Neural cell (in vitro differentiated cells): ENCODE data around the gene ACSL6. TPM values are rescaled to one million over a fixed set of nuclear protein-coding genes. Genes with fewer than 3 reads are reported as not detected.

Experiments used
- H2AFZ ChIP-seq: fragments of 200-600, 300-800 bp; sonication (generic), shearing (Covaris generic); 2 replicates; pipeline ENCODE4 v1.6.0; 2014; ENCODE audit warnings: low read depth, mild to moderate bottlenecking, antibody characterized with exemption, low read length, moderate library complexity
- H3F3A ChIP-seq: fragments of 200-600 bp; shearing (Covaris generic); 2 replicates; pipeline ENCODE4 v1.6.1; 2016; ENCODE audit warnings: mild to moderate bottlenecking, moderate library complexity, mixed read lengths, antibody characterized with exemption, low read length; ENCODE audit not compliant: insufficient read depth, poor library complexity, severe bottlenecking
- H3K27ac ChIP-seq: fragments of 200-600, 300-800 bp; sonication (generic), shearing (Covaris generic); 2 replicates; pipeline ENCODE4 v1.5.1; 2014; ENCODE audit warnings: mild to moderate bottlenecking, low read length, moderate library complexity
- H3K27me3 ChIP-seq: fragments of 300-800, 200-600 bp; sonication (generic), shearing (Covaris generic); 2 replicates; pipeline ENCODE4 v1.6.0; 2014; ENCODE audit warnings: mild to moderate bottlenecking, low read depth, low read length, moderate library complexity; ENCODE audit not compliant: insufficient read depth
- H3K36me3 ChIP-seq: fragments of 300-800, 200-600 bp; sonication (generic), shearing (Covaris generic); 2 replicates; pipeline ENCODE4 v1.5.1; 2014; ENCODE audit warnings: mild to moderate bottlenecking, antibody characterized with exemption, low read length, moderate library complexity; ENCODE audit not compliant: insufficient read depth
- H3K4me2 ChIP-seq: fragments of 300-800, 200-600 bp; sonication (generic), shearing (Covaris generic); 2 replicates; pipeline ENCODE4 v1.6.0; 2014; ENCODE audit warnings: mild to moderate bottlenecking, low read length
- H3K4me3 ChIP-seq: fragments of 300-800, 200-600 bp; sonication (generic), shearing (Covaris generic); 2 replicates; pipeline ENCODE4 v1.5.1; 2014; ENCODE audit warnings: mild to moderate bottlenecking, low read length, moderate library complexity
- H3K79me2 ChIP-seq: fragments of 200-600 bp; shearing (Covaris generic); replicated peaks from 2 replicates; pipeline ENCODE4 v1.6.0; 2014; ENCODE audit warnings: mild to moderate bottlenecking, low read length, moderate library complexity; ENCODE audit not compliant: insufficient read depth
- H3K9ac ChIP-seq: fragments of 300-800, 200-600 bp; sonication (generic), shearing (Covaris generic); 2 replicates; pipeline ENCODE4 v1.6.1; 2016; ENCODE audit warnings: mild to moderate bottlenecking, low read length, mixed read lengths
- H3K9me2 ChIP-seq: fragments of 200-600 bp; shearing (Covaris generic); 2 replicates; pipeline ENCODE4 v1.6.1; 2016; ENCODE audit warnings: mild to moderate bottlenecking, low read length, mixed read lengths; ENCODE audit not compliant: insufficient read depth
- H3K9me3 ChIP-seq: fragments of 200-600, 300-800 bp; sonication (generic), shearing (Covaris generic); 2 replicates; pipeline ENCODE4 v1.6.1; 2016; ENCODE audit warnings: mild to moderate bottlenecking, mixed run types, low read length, moderate library complexity, mixed read lengths
- H4K20me1 ChIP-seq: fragments of 200-600 bp; shearing (Covaris generic); 2 replicates; pipeline ENCODE4 v1.6.1; 2016; ENCODE audit warnings: mild to moderate bottlenecking, mixed run types; ENCODE audit not compliant: insufficient read depth
- CTCF ChIP-seq: fragments of 450-650 bp; IDR thresholded peaks from 2 replicates; pipeline ENCODE4 v1.5.1; 2014; ENCODE audit warnings: antibody characterized with exemption, mild to moderate bottlenecking, moderate library complexity; ENCODE audit not compliant: poor library complexity, severe bottlenecking
- EP300 ChIP-seq: fragments of 450-650 bp; conservative IDR thresholded peaks from 2 replicates; pipeline ENCODE4 v1.6.1; 2014; ENCODE audit warnings: antibody characterized with exemption, mild to moderate bottlenecking, moderate library complexity; ENCODE audit not compliant: poor library complexity, severe bottlenecking
- EZH2 ChIP-seq: fragments of 200-600, 300-800 bp; shearing (Covaris generic), sonication (generic); IDR thresholded peaks from 2 replicates; pipeline ENCODE4 v1.6.1; 2014; ENCODE audit warnings: antibody characterized with exemption, low read length, borderline replicate concordance, mild to moderate bottlenecking; ENCODE audit not compliant: insufficient read depth, poor library complexity, severe bottlenecking
- MXI1 ChIP-seq: fragments of 450-650 bp; conservative IDR thresholded peaks from 2 replicates; pipeline ENCODE4 v1.6.1; 2014; ENCODE audit warnings: antibody characterized with exemption, mild to moderate bottlenecking; ENCODE audit not compliant: poor library complexity, severe bottlenecking
- POLR2AphosphoS5 ChIP-seq: IDR thresholded peaks from 2 replicates; pipeline ENCODE4 v1.6.1; 2012
- RAD21 ChIP-seq: fragments of 450-650 bp; conservative IDR thresholded peaks from 2 replicates; pipeline ENCODE4 v1.6.1; 2014; ENCODE audit warnings: antibody characterized with exemption, mild to moderate bottlenecking, moderate library complexity
- REST ChIP-seq: IDR thresholded peaks from 2 replicates; pipeline ENCODE4 v1.6.1; 2012; ENCODE audit warnings: borderline replicate concordance
- SMC3 ChIP-seq: fragments of 450-650 bp; conservative IDR thresholded peaks from 2 replicates; pipeline ENCODE4 v1.6.1; 2014; ENCODE audit warnings: antibody characterized with exemption, mild to moderate bottlenecking, moderate library complexity; ENCODE audit not compliant: poor library complexity
- TAF1 ChIP-seq: IDR thresholded peaks from 2 replicates; pipeline ENCODE4 v1.6.1; 2012; ENCODE audit warnings: low read depth
- polyA plus RNA-seq: library from polyadenylated mRNA; depleted of rRNA; stranded (reverse); fragments of >200 nt; gene quantifications from 2 replicates; pipeline ENCODE4 v1.2.3, GENCODE V29; 2014

ACSL6 gene
- polyA plus RNA-seq, 1 donor from 2014 or later, result 30.5 TPM

GRCh38 chr5:131943916-131944315, 67.5 kb downstream of the ACSL6 start:
- Histone ChIP-seq H3K79me2 (no peaks in the 10 kb centered on the region), H3K9ac (no peak overlapping the region), H3F3A (no peaks in the 10 kb centered on the region), H3K36me3 (no peaks in the 10 kb centered on the region), H3K27ac (no peak overlapping the region), H2AFZ (no peak overlapping the region), H3K9me3 (no peaks in the 10 kb centered on the region), H3K9me2 (no peaks in the 10 kb centered on the region), H3K27me3 (no peaks in the 10 kb centered on the region), H4K20me1 (no peaks in the 10 kb centered on the region), H3K4me3 (no peak overlapping the region), H3K4me2 (no peak overlapping the region)
- TF ChIP-seq SMC3, result no peak
- no peak for TF ChIP-seq EZH2
- no peak for TF ChIP-seq EP300
- no peak for TF ChIP-seq POLR2AphosphoS5
- no peak for TF ChIP-seq TAF1
- TF ChIP-seq RAD21, result no peak
- TF ChIP-seq MXI1, result no peak
- TF ChIP-seq CTCF, result no peak
- no peak for TF ChIP-seq REST

- no peaks in the 10 kb centered on the region for H3K9me3 ChIP-seq
- no peak overlapping the region for H3K4me3 ChIP-seq
- no peaks in the 10 kb centered on the region for H3K79me2 ChIP-seq
- H3K27me3 ChIP-seq, result no peaks in the 10 kb centered on the region
- no peak overlapping the region for H3K9ac ChIP-seq
- H4K20me1 ChIP-seq, result no peaks in the 10 kb centered on the region
- no peak for TF ChIP-seq TAF1
- no peak for TF ChIP-seq REST
- TF ChIP-seq MXI1, result no peak
- no peak for TF ChIP-seq RAD21
- TF ChIP-seq CTCF, result no peak
- TF ChIP-seq EP300, result no peak
- no peak for TF ChIP-seq SMC3
- no peak for TF ChIP-seq POLR2AphosphoS5
- no peak for TF ChIP-seq EZH2
- no peak overlapping the region for H2AFZ ChIP-seq
- H3F3A ChIP-seq, result no peaks in the 10 kb centered on the region
- H3K4me2 ChIP-seq, result no peak overlapping the region
- no peak overlapping the region for H3K27ac ChIP-seq
- no peaks in the 10 kb centered on the region for H3K36me3 ChIP-seq
- no peaks in the 10 kb centered on the region for H3K9me2 ChIP-seq
Observed at GRCh38 chr5:131942016-131942415, 69.4 kb downstream of the ACSL6 start.
